Stimulated activated CD8-positive, alpha-beta memory T cell treated with anti-CD3 and anti-CD28 coated beads, Interleukin-4, amount 100 ng/mL, for 24 hours (primary cell): ENCODE results near the gene SCNN1B.

Experiments
- DNase-seq: peaks from one replicate; pipeline ENCODE4 v3.0.0-alpha.2; 2020; ENCODE audit warnings: low read depth

The SCNN1B gene

GRCh38 chr16:23321206-23321875, 19.2 kb downstream of the SCNN1B start:
- DNase-seq = no peak

GRCh38 chr16:23323224-23324030, 21.3 kb downstream of the SCNN1B start:
- no peak for DNase-seq

DNA sequence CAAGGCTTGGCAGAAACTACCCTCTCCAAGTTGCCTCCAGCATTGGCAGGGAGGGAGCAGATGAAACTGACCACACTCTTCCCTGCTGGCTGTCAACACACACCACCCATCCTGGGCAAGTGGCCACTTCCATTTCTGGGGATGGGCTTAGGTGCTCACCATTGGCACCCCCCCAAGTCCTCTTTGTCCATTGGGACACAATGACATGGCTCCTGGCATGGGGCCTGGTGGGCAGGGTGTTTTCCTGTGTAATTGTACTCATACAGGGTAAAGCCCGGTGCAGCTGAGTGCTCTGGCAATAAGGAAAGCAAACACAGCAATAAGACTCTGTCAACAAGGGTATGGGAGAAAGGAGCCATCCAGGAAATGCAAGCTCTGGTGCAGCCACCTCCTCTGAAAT, 22.6 kb downstream of the SCNN1B start:
- no peak for DNase-seq

DNA sequence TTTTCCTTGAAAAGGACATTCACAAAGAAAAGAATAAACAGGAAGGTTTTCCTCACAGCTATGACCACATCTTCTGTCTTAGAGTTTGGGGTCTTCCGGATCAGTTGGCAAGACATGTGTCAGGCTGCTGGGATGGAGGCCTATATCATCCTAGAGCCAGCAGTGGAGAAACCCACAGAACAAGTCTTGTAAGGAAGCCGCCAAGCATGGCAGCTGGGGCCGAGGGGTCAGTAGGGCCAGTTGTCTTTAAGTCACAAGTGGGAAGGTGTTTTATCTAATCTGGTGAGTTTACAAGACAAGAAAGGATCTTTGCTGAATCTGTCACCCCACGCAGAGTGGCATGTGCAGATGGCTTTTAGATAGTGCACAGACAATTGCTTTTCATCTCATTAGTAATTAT, 25.7 kb downstream of the SCNN1B start:
- no peak for DNase-seq

DNA sequence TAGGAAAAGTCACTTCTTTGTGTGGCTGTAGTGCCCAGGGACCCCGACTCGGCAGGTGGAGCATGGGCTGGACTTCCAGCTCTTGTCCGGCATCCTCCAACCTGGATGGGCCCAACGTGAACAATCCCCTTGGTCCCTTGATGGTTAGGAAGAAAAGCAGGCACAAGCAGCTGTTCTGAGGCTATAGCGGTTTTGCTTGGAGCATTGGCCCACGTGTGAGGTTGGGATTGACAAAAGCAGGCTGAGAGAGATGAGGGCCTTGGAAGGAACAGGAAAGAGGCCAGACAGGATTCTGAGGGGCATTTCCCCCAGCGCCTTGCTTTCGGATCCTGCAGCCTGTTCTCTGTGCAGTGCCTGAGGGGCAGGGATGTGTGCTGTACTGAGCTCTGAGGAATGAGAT, 28.1 kb downstream of the SCNN1B start:
- DNase-seq = no peak

DNA sequence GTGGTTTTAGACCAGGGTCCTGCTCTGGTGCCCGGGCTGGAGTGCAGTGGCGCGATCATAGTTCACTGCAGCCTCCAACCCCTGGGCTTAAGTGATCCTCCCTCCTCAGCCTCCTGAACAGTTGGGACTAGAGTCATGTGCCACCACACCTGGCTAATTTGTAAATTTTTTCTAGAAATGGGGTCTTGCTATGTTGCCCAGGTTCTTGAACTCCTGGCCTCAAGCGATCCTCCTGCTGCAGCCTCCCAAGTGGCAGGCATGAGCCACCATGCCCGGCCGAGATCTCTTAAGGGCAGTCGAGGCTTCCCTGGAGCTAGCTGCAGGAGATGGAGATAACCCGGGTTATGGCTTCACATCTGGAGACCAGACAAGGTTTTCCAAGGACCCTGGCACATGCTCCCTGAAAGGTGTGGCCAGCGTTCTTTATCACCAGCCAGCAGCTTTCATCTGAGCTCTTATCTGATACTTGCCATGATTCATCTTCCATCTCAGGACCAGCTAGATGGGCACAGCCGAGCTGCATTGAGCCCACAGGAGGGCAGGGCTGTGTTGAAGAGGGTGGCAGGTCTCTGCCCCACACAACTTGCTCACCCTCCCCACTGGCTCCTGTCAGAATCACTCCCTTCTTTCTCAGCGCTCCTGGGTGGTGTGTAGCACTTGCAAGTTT, 28.6 kb downstream of the SCNN1B start:
- no peak for DNase-seq

GRCh38 chr16:23333034-23333579, 31.0 kb downstream of the SCNN1B start:
- no peak for DNase-seq

DNA sequence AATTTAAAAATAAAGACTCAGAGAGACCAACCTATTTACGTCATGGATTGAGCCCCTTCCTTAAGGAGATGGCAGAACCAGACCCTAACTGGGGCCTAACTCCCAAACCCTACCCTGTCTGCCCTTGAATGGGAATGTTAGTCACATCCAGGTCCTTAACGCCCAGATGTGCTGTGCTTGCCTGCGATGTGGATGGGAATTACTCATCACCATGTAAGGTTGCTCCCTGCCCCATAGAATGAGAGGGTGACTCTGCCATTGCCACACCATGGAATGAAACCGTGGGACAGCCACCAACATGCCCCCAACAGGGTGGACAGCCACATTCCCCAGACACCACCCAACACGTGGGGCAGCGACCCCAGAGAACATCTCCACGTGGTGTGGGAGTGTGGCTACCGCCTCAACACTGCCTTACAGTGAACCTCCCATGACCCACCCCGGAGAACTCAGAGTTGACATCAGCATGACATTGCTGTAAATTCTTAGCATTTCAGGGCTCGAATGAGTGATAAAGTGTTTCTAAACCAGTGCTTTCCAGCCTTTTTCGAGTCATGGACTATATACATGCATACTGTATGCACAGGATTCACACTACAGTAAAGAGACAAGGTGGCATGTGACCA, 31.8 kb downstream of the SCNN1B start:
- no peak for DNase-seq

GRCh38 chr16:23334457-23334853, 32.4 kb downstream of the SCNN1B start:
- DNase-seq = no peak

DNA sequence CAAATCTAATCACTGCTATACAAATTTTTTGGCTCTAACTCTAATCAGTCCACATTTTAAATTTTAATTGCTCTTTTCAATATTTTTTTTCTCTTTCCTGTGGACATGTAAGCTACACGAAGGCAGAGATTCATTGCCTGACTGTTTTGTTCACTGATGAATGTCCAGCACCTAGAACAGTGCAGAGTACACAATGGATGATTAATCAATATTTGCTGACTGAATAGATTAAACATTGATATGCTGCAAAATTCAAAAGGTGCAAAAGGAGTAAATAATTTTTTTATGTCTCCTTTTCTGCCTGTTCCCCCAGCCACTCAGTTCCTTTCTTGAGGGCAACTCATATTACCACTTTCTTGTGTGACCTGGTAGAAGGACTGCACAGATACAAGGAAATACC, 32.8 kb downstream of the SCNN1B start:
- no peak for DNase-seq

GRCh38 chr16:23337836-23338550, 35.9 kb downstream of the SCNN1B start:
- DNase-seq = no peak

GRCh38 chr16:23339787-23340186, 37.7 kb downstream of the SCNN1B start:
- no peak for DNase-seq

DNA sequence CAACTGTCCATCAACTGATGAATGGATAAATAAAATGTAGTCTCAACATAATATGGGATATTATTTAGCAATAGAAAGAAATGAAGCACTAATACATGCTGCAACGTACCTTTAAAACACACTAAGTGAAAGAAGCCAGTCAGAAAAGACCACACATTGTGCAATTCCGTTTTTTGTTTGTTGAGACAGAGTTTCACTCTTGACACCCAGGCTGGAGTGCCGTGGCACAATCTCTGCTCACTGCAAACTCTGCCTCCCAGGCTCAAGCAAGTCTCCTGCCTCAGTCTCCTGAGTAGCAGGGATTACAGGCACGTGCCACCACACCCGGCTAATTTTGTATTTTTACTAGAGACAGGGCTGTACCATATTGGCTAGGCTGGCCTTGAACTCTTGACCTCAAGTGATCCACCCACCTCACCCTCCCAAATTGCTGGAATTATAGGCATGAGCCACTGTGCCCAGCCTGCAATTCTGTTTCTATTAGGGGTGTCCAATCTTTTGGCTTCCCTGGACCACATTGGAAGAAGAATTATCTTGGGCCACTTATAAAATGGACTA, 40.1 kb downstream of the SCNN1B start:
- DNase-seq = no peak

- DNase-seq = no peak
Measured at GRCh38 chr16:23343643-23344612, 41.8 kb downstream of the SCNN1B start.

- DNase-seq = no peak
Measured at GRCh38 chr16:23345237-23345636, 43.1 kb downstream of the SCNN1B start.

- DNase-seq = no peak
Measured at GRCh38 chr16:23348579-23349469, 46.7 kb downstream of the SCNN1B start.

DNA sequence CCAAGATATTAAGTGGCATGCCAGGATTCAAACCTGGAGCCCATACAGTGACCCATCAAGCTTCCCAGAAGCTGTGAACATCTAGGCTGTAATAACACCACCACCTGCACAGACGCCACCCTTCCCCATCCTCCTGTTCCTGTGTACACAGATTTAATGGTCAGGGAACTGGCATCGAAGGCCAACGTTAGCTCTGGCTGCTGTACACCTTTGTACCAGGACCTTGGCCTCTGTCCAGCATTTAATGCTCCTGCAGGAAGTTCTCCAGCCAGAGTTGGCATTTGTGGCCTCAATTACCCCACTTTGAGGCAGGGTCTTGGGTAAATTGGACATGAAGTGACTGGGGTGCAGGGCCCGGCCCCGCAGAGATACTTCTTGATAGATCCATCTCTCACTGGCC, 49.3 kb downstream of the SCNN1B start:
- no peak for DNase-seq

DNA sequence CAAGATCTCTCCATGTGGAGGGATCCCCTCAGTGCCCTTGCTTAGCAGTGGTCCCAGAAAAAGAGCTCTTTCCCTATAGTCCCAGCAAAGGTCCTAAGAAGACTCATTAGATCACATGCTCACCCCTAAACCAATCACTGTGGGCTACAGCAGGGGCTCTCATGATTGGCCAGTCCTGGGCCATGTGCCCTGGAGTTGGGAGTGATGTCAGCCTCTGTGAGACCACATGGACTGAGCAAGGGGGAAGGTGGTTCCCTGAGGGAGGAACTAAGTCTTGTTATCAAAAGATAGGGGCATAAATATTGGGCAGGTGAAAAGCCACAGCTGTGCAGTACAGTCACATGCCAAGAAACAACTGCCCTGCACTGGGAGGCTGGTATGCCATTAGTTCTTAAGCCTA, 51.3 kb downstream of the SCNN1B start:
- DNase-seq = no peak

DNA sequence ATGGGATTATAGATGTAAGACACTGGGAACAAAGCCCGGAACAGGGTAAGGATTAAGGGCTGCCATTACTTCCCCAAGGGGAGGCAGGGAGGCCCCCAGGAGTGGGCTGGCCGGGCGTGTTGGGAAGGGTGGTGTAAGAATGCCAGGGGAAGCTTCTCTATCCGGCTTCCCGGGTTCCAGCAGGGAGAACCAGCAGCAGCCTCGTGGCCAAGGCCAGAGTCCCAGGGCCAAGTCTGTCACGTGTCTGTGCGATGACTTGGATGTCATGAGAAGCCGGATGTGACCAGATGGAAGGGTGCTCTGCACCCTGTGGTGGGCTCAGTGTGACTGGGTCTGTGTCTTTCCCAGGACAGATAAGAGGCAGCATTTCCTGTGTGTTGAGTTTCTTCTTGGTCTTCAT, 52.1 kb downstream of the SCNN1B start:
- DNase-seq = no peak
